ENCODE measurements around the gene LMNA. TPM values are rescaled to one million over a fixed set of nuclear protein-coding genes. Genes with fewer than 3 reads are reported as not detected.
A peak's percentile ranks its signal among the peaks of the same experiment; 100 is the strongest.

Gene LMNA
- total RNA-seq, 1 donor = 1,039 TPM

GRCh38 chr1:156081180-156081916 is 33.2 kb upstream of the LMNA start:
- peak overlapping the region; percentile 88 for H3K4me3 ChIP-seq (ENCODE audit: low read depth, low read length)
- DNase-seq (ENCODE audit: low read depth) = no peak
- TF ChIP-seq, protein P1, sequence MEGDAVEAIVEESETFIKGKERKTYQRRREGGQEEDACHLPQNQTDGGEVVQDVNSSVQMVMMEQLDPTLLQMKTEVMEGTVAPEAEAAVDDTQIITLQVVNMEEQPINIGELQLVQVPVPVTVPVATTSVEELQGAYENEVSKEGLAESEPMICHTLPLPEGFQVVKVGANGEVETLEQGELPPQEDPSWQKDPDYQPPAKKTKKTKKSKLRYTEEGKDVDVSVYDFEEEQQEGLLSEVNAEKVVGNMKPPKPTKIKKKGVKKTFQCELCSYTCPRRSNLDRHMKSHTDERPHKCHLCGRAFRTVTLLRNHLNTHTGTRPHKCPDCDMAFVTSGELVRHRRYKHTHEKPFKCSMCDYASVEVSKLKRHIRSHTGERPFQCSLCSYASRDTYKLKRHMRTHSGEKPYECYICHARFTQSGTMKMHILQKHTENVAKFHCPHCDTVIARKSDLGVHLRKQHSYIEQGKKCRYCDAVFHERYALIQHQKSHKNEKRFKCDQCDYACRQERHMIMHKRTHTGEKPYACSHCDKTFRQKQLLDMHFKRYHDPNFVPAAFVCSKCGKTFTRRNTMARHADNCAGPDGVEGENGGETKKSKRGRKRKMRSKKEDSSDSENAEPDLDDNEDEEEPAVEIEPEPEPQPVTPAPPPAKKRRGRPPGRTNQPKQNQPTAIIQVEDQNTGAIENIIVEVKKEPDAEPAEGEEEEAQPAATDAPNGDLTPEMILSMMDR (IDR thresholded peaks at IDR 0.05; ENCODE audit: insufficient read depth, low read length) = no peak

- peak overlapping the region; percentile 88 for H3K4me3 ChIP-seq (ENCODE audit: low read depth, low read length)
- TF ChIP-seq, protein P1 (IDR thresholded peaks at IDR 0.05; ENCODE audit: insufficient read depth, low read length) = no peak
- no peak for DNase-seq (ENCODE audit: low read depth)
Observed at GRCh38 chr1:156081917-156082308, 32.6 kb upstream of the LMNA start.

DNA sequence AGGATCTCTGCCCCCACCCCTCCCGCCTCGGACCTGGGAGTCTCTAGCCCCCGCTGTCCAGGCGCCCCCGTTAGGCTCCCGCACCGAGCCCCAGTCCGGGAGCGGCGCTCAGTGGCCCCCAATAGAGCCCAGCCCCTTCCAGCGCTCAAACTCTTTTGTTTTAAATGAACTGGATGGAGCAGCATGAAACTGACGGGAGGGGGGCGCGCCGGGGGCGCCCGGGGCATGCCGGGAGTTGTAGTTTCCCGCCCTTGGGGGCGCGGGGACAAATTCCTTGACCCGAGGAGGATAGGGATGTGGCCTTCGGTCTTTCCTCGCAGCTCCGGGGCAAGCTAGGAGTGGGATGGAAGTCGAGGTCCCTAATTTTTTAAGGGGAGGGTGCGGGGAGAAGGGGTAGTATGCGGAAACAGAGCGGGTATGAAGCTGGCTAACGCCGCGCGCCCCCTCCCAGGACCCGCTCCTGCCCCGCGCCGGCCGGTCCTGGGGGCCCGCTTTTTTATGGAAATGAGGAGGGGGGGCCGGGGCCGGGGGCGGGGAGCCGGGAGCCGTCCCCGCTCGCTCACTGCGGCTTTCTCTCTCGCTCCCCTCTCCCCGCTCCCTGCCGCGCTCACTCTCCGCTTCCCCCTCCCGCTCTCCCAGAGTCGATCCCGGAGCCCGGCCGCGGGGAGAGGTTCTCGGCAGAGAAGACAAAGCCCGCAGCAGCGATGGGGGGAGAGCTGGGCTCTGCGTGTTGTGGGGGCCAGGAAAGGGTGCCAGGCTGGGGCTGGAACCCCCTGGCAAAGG is 32.0 kb upstream of the LMNA start, which contains the start of gene MEX3A:
Gene MEX3A (minus strand): TSS at position 157 of the 783 bp plus-strand sequence. CDS start 467 bp downstream, outside the sequence.
- H3K4me3 ChIP-seq (ENCODE audit: low read depth, low read length) = peak within 1 kb of the TSS; percentile 88
- DNase-seq (ENCODE audit: low read depth) = peak; percentile 64
- TF ChIP-seq, protein P1 (IDR thresholded peaks at IDR 0.05; ENCODE audit: insufficient read depth, low read length) = no peak

GRCh38 chr1:156083800-156084790 is 30.4 kb upstream of the LMNA start:
- no peak for DNase-seq (ENCODE audit: low read depth)
- TF ChIP-seq, protein P1 (IDR thresholded peaks at IDR 0.05; ENCODE audit: insufficient read depth, low read length) = no peak

DNA sequence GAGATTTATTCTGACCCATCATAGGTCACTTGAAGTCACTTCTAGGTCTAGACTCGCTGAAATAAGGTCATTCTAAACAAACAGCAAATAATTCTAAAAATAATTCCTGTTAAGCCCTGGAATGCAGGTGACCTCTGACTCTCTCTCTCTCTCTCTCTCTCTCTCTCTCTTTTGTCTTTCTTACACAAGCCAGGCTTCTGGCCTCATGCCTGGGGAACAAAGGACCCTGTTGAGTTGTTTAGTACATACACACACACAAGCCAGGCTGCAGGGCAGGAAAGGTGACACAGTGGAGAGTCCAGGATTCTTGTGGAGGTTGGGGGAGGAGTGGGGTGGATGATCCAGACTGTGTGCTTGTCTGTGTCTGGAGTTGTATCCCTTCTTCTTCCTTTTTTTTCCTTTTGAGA is 28.3 kb upstream of the LMNA start:
- DNase-seq (ENCODE audit: low read depth) = peak; percentile 63
- TF ChIP-seq, protein P1 (IDR thresholded peaks at IDR 0.05; ENCODE audit: insufficient read depth, low read length) = no peak
- H3K4me3 ChIP-seq (ENCODE audit: low read depth, low read length) = no peak overlapping the region

More at GRCh38 chr1:156083800-156084790, 30.4 kb upstream of the LMNA start:
- no peak overlapping the region for H3K4me3 ChIP-seq (ENCODE audit: low read depth, low read length)

GRCh38 chr1:156089704-156090103 is 24.8 kb upstream of the LMNA start:
- DNase-seq (ENCODE audit: low read depth) = no peak
- no peak overlapping the region for H3K4me3 ChIP-seq (ENCODE audit: low read depth, low read length)
- TF ChIP-seq, protein P1 (IDR thresholded peaks at IDR 0.05; ENCODE audit: insufficient read depth, low read length) = no peak
